ENCODE measurements around the gene ZNF286A.
"Not testable (repeated sequence)": the region's sequence is repeated elsewhere in the genome, so short reads cannot be mapped to it uniquely, and the experiment has no call there.

DNA sequence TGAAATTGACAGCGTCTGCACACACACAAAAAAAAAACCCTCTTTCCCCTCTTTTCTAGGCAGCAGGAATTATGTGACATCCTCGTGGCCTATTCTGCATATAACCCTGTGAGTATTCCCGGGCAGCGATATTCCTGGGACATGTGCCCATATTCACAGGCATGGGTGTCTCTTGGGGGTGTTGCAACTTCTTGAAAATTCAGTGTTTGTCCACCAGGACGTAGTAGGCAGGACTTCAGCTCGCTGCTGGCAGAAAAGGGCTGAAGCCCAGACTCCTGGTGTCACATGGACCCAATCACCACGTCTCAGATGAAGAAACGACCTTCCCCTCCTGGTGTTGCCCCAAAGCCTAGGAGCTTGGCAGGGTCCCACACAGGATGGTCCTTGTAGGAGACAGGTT lies 40.5 kb downstream of the ZNF286A start:
- TF ChIP-seq EZH2 (IDR thresholded peaks at IDR 0.05); POLR2AphosphoS5 (IDR thresholded peaks at IDR 0.05; ENCODE audit: borderline replicate concordance, low read depth, low read length): not testable (repeated sequence)
